GM19455 (cell line): Measurements from ENCODE around the gene IFI44.
A peak's percentile ranks its signal among the peaks of the same experiment; 100 is the strongest.

Experiments used
- ATAC-seq: cut with Tn5 transposase; IDR thresholded peaks from one replicate; pipeline ENCODE4 v1.9.1; 2021; ENCODE audit not compliant: unreplicated experiment

The IFI44 gene

GRCh38 chr1:78649628-78650027 lies at the start of gene IFI44:
Gene IFI44 (plus strand): TSS chr1:78649831. CDS start chr1:78650196, 365 bp downstream.
- peak; percentile 84 for ATAC-seq

GRCh38 chr1:78601068-78601467 lies 48.6 kb upstream of the IFI44 start:
- ATAC-seq: no peak

GRCh38 chr1:78603206-78603605 lies 46.4 kb upstream of the IFI44 start:
- no peak for ATAC-seq

GRCh38 chr1:78604643-78605042 lies 45.0 kb upstream of the IFI44 start:
- no peak for ATAC-seq

- no peak for ATAC-seq
These were observed 43.4 kb upstream of the IFI44 start for GRCh38 chr1:78606274-78606673.

- no peak for ATAC-seq
These were observed 42.2 kb upstream of the IFI44 start for GRCh38 chr1:78607334-78607927.

- no peak for ATAC-seq
These were observed 41.7 kb upstream of the IFI44 start for GRCh38 chr1:78607944-78608343.

- ATAC-seq: peak; percentile 49
These were observed 32.0 kb upstream of the IFI44 start for GRCh38 chr1:78617615-78618026.

GRCh38 chr1:78619032-78619431 lies 30.6 kb upstream of the IFI44 start:
- no peak for ATAC-seq

- ATAC-seq: peak; percentile 6
These were observed 30.2 kb upstream of the IFI44 start for GRCh38 chr1:78619446-78619802.

- ATAC-seq: peak; percentile 44
These were observed 29.6 kb upstream of the IFI44 start, which contains the start of gene IFI44L for GRCh38 chr1:78619803-78620579. Gene IFI44L (plus strand): TSS chr1:78620448. CDS start chr1:78627916, 7,468 bp downstream.

GRCh38 chr1:78620666-78621065 lies 29.0 kb upstream of the IFI44 start:
- ATAC-seq: no peak

GRCh38 chr1:78622548-78622947 lies 27.1 kb upstream of the IFI44 start:
- no peak for ATAC-seq

- no peak for ATAC-seq
These were observed 25.6 kb upstream of the IFI44 start for GRCh38 chr1:78624035-78624434.

- ATAC-seq: no peak
These were observed 22.3 kb upstream of the IFI44 start for GRCh38 chr1:78627321-78627720.

GRCh38 chr1:78630600-78630999 lies 19.0 kb upstream of the IFI44 start:
- no peak for ATAC-seq

GRCh38 chr1:78633209-78633608 lies 16.4 kb upstream of the IFI44 start:
- ATAC-seq: no peak

- ATAC-seq: peak; percentile 72
These were observed 9.2 kb upstream of the IFI44 start for GRCh38 chr1:78640462-78640861.

- no peak for ATAC-seq
These were observed 8.1 kb upstream of the IFI44 start for GRCh38 chr1:78641558-78641957.

GRCh38 chr1:78645723-78646122 lies 3.9 kb upstream of the IFI44 start:
- ATAC-seq: no peak

GRCh38 chr1:78647238-78647637 lies 2.4 kb upstream of the IFI44 start:
- ATAC-seq: no peak

- peak; percentile 33 for ATAC-seq
These were observed 556 bp downstream of the IFI44 start for GRCh38 chr1:78650114-78650660.
